Bronchial epithelial cell (primary cell): ENCODE data around the gene NKAIN2. TPM values are rescaled to one million over a fixed set of nuclear protein-coding genes. Genes with fewer than 3 reads are reported as not detected.

ENCODE experiments used
- DNase-seq: peaks from one replicate; pipeline ENCODE4 v3.0.0-alpha.2; 2010; ENCODE audit warnings: low read depth
- FAIRE-seq: peaks from 2 replicates; lab custom pipeline; 2011; peaks lifted over from hg19 to GRCh38; lab: Jason Lieb, UNC
- H3K27me3 ChIP-seq: 2 replicates; pipeline ENCODE4 v1.5.1; 2011; ENCODE audit warnings: low read length; ENCODE audit not compliant: control insufficient read depth, insufficient read depth
- H3K36me3 ChIP-seq: 2 replicates; pipeline ENCODE4 v1.5.1; 2011; ENCODE audit warnings: low read length; ENCODE audit not compliant: control insufficient read depth, insufficient read depth
- H3K4me3 ChIP-seq: 2 replicates; pipeline ENCODE4 v1.5.1; 2011; ENCODE audit warnings: mild to moderate bottlenecking, low read depth, low read length, control low read depth
- total RNA-seq: library from RNA; depleted of rRNA; stranded (reverse); fragments of >200 nt; gene quantifications from 2 replicates; pipeline ENCODE4 v1.2.1, GENCODE V29; 2014
- TF ChIP-seq, protein P1 (sequence below): IDR thresholded peaks from 2 replicates; pipeline ENCODE4 v1.5.1; 2011; ENCODE audit warnings: mild to moderate bottlenecking, moderate library complexity, low read length, control low read depth, inconsistent platforms; ENCODE audit not compliant: insufficient read depth, severe bottlenecking

The NKAIN2 gene
- total RNA-seq, 1 donor from 2014 or later, result under 0.01 TPM

DNA sequence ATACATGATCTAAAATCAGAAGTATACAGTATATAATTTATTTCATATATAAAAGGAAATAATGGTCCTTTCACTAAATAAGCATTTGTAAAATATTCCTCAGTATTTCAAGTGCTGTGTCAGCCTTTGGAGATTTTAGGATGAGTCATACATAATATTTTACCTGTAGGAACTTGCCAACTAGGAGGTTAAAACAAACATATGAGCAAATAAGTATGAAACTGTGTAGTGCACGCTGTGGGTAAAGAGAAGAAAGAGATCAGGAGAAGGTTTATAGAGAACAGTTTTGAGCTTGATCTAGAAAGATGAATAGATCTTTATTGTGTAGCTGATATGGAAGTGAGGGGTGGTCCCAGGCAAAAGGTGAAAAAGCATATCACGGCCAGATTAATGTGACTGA is 988.7 kb downstream of the NKAIN2 start:
- DNase-seq (peak; percentile 89), FAIRE-seq (no peak)
- no peak overlapping the region for H3K4me3 ChIP-seq
- TF ChIP-seq, protein P1, sequence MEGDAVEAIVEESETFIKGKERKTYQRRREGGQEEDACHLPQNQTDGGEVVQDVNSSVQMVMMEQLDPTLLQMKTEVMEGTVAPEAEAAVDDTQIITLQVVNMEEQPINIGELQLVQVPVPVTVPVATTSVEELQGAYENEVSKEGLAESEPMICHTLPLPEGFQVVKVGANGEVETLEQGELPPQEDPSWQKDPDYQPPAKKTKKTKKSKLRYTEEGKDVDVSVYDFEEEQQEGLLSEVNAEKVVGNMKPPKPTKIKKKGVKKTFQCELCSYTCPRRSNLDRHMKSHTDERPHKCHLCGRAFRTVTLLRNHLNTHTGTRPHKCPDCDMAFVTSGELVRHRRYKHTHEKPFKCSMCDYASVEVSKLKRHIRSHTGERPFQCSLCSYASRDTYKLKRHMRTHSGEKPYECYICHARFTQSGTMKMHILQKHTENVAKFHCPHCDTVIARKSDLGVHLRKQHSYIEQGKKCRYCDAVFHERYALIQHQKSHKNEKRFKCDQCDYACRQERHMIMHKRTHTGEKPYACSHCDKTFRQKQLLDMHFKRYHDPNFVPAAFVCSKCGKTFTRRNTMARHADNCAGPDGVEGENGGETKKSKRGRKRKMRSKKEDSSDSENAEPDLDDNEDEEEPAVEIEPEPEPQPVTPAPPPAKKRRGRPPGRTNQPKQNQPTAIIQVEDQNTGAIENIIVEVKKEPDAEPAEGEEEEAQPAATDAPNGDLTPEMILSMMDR, result no peak
- no peaks in the 10 kb centered on the region for H3K27me3 ChIP-seq
- no peaks in the 10 kb centered on the region for H3K36me3 ChIP-seq

DNA sequence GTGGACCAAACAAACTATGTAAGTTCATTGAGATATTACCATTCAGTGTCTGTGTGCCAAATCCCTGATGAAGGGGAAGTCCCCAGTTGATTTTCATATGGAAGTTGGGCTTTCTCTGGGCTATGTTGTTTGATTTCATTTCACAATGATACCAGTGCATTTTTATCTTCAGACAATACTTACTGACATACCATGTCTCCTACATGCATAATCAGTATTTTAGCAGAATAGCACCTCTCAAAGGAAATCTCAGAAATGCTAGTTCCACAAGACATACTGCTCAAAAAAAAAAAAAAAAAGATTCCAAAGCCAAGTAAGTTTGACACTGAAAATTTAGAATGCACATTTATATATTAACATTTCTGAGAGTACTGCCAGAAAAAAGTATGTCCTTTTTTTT is 989.7 kb downstream of the NKAIN2 start:
- Histone ChIP-seq H3K4me3 (no peak overlapping the region), H3K27me3 (no peaks in the 10 kb centered on the region), H3K36me3 (no peaks in the 10 kb centered on the region)
- FAIRE-seq, result no peak
- DNase-seq, result no peak
- TF ChIP-seq, protein P1, result no peak

DNA sequence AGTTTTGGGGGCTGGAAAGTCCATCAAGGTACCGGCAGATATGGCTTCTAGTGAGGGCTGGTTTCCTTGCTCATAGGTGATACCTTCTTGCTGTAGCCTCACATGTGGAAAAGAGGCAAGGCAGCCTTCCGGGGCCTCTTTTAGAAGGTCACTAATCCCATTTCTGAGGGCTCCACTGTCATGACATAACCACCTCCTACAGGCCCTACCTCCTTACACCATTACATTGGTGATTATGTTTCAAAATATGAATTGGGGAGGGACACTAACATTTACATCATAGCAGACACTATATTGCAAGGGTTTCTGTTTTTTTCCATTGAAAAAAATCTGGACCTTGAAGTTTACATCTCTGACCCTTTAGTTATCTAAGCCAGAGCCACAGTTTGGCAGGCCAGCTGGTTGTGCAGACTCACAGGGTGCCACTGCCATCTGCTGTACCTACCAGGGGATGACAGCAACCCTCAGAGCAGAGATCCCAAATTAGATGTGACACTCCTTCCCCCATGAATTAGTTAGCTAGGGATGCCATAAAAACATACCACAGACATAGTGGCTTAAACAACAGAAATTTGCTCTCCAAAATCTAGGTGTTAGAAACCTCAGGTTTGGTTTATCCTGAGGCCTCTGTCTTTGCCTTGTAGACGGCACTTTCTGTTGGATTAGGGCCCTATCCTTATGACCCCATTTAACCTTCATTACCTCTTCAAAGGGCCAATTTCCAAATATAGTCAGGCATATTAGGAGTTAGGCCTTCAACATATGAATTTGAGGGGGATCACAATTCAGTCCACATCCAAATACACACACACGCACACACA is 992.2 kb downstream of the NKAIN2 start:
- FAIRE-seq (no peak), DNase-seq (peak; percentile 11)
- TF ChIP-seq, protein P1, result peak; percentile 67
- Histone ChIP-seq H3K27me3 (no peaks in the 10 kb centered on the region), H3K4me3 (no peak overlapping the region), H3K36me3 (no peaks in the 10 kb centered on the region)

DNA sequence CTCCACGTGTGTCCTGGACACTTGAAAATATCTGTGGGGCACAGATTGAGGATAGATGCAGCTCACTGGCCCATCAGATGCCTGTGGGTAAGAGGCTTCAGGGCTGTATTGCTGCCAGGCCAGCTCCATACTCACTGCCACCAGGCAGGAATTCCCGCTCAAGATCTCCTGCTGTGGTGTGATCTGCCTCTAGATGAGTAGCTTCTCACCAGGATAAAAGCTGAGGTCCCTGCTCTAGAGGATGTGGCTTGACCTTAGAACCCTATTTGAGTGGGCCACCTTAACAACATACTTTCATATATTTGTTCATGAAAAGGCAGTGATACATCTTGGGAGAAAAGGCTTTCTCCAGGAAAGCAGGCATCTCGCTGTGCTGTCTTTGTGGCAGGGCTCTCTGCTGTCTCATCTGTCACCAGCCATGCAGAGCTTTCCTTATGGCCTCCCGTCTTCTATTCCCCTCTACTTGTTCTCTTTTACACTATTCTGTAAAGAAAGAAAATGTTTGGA is 992.9 kb downstream of the NKAIN2 start:
- TF ChIP-seq, protein P1, result no peak
- Histone ChIP-seq H3K27me3 (no peaks in the 10 kb centered on the region), H3K4me3 (no peak overlapping the region), H3K36me3 (no peaks in the 10 kb centered on the region)
- DNase-seq (no peak), FAIRE-seq (no peak)

DNA sequence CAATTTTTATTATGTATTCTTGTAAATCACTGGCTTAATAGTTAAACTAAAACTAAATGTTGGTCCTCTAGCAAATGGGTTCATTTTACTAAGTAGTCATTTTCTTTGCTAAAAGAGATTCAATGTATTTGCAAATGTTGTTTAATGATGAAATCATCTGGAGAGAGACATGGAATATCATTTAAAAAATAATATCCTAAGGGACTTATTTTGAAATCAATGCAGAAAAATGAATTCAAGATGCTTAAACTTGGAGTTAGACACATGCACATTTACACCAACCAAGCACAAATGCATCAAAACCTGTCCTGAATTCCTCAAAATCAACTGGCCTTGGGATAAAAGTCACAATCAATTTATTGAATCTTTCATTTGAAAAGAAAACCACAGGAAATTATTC is 993.6 kb downstream of the NKAIN2 start:
- Histone ChIP-seq H3K27me3 (no peaks in the 10 kb centered on the region), H3K4me3 (no peak overlapping the region), H3K36me3 (no peaks in the 10 kb centered on the region)
- DNase-seq, result no peak
- FAIRE-seq, result no peak
- TF ChIP-seq, protein P1, result no peak
